ENCODE results near the gene MAX.
"Not testable (repeated sequence)": the region's sequence is repeated elsewhere in the genome, so short reads cannot be mapped to it uniquely, and the experiment has no call there.

MAX gene

DNA sequence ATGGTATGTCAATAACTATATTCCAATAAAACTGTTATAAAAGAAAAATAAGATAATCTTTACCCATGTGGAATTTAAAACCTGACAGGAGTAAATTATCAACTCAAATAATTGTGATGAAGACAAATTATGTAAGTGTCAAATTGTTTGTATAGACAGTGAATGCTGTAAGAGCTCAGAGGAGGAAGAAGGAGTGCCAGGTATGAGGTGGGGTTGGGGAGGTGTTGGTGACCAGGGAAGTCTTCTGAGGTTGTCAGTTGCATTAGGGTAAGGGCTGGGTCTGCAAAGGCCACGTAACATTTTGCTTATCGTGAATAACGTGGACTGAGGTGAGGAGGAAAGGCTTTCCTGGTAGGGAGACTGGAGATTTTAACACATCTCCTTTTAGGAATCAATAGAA is 2.5 kb upstream of the MAX start:
- DNase-seq (ENCODE audit: low read depth in 2 of 2): no peak

DNA sequence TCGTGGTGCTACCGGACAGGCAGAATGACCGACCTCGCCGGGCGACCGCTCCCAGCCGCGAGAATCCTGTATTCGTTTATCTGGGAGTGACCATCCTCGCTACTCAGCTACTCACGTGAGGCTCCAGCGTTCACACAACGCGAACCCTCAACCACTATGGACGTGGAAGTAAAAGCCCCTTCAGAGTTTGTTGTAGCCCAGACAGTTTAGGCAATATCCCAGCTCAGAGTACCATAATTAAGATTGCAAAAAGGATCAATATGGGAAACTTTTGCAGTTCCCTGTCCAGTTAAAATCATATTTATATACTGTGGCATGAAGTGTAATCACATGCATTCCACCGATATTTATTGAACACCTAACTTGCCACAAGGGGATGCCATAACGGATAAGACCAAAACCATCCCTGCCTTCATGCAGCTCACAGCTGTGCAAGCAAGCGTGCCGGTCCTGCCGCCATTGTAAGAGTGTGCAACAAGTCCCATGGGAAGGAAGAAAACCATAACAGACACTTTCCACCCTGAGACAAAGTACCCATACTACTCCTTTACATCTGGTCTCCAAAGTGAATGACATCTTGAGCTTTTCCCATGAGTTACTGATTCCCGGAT is 938 bp upstream of the MAX start:
- DNase-seq (ENCODE audit: low read depth in 2 of 2): no peak

DNA sequence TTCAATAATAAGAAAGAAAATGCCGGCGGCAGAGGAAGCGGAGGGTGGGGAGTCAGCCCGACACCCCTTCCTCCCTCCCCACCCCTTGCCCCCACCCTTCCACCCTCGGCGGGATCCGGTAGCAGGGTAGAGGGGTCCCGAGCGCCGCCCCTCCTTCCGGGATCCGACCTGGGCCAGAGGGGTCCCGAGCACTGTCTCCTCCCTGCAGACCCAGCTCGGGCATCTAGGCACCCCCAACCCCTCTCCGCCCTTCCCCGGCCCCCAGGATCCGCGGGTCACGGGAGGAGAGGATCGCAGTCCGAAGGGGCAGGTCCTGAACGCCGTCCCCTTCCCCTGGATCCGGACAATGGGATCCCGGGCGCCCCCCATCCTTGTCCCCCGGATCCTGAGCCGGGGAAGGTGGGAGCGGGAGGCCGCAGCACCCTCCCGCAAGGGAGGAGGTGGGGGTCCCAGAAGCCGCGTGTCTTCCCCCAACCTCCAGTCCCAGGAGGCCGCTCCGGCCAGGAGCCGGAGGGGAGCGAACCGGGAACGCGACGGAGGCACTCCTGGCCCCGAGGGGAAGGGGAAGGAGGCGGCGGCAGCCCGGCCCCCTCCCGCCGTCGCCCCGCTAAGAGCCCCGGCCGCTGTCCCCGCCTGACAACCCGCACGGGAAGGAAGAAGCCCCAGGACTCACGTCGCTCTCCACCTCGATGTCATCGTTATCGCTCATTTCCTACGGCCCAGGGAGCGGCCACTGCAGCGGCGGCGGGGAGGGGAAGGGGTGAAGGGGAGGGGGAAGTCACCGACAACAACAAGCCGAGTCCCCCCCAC is 481 bp downstream of the MAX start:
- DNase-seq (ENCODE audit: low read depth in 2 of 2): peak; percentile 2 to 8

DNA sequence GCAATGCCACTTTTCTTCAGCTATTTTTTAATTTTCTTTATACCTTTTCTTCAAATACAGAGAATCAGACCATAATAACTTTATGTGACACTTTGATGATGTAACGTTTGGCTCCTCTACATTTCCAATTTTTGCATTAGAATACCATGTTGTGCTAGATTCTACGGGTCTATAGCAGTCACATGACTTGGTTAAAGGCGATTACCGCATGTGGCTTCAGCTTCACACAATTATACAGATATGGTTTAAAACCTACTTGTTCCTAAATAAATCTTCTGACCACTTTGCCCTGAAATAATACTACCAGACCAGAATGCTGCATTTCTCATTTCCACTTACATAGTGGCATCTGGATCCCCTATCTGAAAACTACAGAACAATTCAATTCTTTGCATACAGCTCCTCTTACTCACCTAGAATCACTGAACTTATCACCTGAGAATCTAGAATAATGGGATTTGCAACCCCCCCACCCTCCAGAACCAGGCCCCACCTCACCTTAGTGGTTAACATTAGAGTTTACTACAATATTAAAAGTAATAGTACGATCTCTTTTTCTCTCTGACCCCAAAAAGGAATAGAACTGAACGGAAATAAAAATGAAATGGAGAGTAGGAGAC is 1.3 kb downstream of the MAX start:
- DNase-seq (ENCODE audit: low read depth in 2 of 2): no peak

DNA sequence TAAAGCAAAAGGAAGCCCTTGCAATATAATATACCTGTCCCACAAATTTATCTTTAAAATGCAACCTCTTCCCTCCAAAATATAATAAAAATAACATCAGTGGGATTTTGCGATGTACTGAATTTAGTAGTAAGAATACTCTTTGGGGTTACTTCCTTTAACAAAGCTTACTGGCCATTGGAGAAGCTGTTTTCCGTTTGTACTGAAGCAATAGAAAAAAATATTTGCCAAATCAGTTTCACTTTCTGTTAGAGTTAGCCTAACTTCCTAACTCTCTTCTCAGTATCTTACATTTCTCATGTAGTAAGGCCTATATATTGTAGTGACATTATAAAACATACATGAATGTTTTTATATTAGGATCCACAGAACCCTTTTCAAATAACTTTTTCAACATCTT is 3.7 kb downstream of the MAX start:
- no peak for DNase-seq (ENCODE audit: low read depth in 2 of 2)

DNA sequence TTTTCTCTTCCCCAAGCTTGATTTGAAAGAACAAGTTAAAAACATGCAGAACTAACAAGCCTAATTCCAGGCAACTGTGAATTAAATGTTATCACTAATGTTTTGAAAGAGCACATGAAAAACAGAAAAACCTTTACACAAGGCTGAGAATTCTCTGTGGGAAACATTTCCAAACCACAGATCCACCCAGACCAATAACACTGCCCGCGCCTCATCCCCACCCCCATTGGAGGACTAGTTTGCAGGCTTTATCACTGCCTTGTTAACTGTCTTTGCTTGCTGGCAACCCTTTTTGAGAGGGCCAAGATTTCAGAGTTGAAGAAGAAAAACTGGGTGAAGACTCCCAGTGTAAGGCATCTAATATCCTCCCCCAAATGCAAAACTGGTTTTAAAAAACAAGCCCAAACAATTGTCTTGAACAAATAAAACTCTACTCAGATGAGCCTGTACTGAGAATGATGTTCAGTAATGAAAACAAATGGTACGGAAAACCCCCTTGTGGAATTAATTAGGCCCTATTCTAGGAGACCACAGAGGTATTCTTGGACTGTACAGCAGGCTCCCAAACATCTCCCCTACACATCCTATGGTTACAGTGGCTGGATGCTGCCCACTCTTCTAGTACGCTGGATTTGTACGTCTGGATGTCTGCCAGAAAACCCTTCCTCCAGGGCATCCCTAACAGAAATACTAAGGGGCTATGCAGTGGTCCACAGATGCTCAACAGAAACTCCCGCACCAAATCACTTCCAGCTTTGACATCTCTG is 5.8 kb downstream of the MAX start:
- no peak for DNase-seq (ENCODE audit: low read depth in 2 of 2)

DNA sequence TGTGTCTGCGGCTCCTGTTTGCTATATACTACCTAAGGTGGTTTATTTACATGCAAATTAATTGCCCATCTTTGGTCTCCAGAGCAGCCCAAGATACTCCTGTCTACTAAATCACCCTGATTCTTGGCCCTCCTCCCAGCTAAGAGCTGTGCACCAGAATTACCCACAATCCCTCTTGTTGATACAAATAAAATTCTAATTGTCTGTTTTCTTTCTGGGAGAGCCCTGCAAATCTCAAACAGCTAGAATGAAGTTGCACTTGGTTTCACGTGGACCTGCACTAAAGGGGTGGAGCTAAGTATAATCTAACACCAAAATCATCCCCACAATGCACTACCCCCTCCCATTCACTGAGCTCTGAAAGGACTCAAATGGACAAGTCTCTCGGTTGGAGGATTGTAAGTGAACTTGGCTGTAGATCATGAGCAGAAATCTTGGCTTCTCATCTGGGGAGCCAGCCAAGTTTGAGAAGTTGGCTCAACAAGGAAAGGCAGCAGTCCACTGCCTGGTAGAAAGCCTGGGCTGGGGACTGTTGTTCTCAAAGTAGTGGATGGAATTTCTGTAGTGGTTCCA is 6.6 kb downstream of the MAX start:
- DNase-seq (ENCODE audit: low read depth in 2 of 2): no peak

DNA sequence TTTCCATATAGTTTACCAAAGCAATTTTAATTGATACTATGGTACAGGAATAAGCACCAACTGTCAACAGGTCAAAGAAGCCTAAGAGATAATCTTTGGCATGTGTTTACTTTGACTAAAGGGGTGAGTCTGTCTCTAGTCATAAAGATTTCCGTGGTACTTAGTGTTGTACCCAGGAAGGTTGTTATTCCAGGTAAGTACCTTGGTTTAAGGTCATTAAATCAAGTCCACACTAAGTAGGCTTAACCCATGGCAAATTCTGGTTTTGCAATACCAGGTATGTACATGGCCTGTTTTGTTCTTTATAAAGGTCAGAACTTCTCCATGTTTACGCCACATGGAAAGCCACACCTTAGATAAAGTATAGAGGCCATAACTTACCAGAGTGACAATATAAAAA is 10.0 kb downstream of the MAX start:
- DNase-seq (ENCODE audit: low read depth in 2 of 2): no peak

DNA sequence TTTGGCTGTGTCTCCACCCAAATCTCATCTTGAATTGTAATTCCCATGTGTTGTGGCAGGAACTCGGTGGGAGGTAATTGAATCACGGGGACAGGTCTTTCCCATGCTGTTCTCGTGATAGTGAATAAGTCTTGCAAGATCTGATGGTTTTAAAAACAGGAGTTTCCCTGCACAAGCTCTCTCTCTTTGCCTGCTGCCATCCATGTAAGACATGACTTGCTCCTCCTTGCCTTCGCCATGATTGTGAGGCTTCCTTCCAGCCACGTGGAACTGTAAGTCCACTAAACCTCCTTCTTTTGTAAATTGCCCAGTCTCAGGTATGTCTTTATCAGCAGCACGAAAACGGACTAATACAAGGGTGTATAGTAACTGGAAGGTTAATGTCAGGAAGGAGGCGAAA is 14.5 kb downstream of the MAX start:
- not testable (repeated sequence) for DNase-seq (ENCODE audit: low read depth in 2 of 2)

DNA sequence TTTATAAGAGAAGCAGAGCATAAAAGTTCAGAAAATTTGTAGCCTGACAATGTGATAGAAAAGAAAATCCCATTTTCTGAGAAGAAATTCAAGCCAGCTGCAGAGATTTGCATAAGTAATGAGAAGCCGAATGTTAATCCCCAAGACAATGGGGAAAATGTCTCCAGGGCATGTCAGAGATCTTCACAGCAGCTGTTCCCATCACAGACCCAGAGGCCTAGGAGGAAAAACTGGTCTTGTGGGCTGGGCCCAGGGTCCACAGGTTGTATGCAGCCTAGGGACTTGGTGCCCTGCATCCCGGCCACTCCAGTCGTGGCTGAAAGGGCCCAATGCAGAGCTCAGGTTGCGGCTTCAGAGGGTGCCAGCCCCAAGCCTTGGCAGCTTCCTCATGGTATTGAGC is 15.6 kb downstream of the MAX start:
- DNase-seq (ENCODE audit: low read depth in 2 of 2): not testable (repeated sequence)

DNA sequence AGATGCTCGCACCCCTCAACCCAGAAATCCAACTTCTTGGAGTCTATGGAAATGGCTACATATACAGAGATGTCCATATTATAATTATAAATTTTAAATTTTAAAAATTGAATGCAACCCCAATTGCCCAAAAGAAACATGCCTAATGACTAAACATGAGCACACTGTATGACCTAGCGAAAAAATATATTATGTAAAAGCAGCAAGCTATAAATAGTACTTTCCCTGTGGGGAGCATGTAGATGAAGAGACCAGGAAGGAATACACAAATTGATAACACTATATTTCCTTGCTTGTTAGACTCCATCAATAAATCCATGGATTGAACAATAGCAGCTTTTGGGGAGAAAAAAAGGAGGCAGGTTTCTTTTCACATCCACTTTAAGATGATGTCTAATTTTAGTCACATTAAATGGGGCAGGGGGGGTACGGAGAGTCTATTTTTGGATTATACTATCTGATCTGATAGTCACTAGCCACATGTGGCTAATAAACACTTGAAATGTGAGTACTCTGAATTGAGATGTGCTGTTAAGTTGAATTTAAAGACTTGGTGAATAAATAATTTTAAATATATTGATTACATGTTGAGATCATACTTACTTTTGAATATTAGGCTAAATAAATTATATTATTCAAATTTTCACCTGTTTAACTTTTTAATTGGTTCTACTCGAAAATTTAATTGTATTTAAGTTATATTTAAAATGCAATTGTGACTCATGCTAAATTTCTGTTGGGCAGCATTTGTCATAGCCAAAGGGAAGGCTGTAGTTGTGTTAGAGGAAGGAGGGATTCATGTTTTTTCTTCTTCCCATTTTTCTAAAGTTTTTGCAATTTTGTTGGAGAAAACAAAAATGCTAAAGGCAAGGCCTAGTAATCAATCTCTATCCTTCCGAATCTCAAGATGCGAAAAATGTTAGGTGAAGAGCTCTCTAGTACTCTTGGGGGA is 17.5 kb downstream of the MAX start:
- no peak for DNase-seq (ENCODE audit: low read depth in 2 of 2)

DNA sequence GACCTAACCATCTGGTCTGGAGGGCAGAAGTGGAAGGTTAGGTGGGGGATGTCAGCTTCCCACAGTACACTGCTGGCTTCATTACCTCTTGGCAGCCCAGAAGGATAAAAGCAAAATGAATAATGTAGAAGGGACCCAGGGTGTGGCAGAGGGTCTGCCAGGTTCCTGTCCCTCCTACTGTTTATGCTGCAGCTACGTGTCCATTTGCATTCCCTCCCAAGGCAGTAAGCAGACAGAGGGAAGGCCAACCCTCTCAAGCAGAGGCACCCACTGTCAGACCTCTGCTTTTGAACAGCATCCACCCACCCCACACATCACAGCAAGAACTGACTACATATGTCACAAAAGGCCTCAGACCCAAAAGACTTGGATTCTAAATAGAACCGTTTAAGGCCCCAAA is 19.4 kb downstream of the MAX start:
- DNase-seq (ENCODE audit: low read depth in 2 of 2): no peak

DNA sequence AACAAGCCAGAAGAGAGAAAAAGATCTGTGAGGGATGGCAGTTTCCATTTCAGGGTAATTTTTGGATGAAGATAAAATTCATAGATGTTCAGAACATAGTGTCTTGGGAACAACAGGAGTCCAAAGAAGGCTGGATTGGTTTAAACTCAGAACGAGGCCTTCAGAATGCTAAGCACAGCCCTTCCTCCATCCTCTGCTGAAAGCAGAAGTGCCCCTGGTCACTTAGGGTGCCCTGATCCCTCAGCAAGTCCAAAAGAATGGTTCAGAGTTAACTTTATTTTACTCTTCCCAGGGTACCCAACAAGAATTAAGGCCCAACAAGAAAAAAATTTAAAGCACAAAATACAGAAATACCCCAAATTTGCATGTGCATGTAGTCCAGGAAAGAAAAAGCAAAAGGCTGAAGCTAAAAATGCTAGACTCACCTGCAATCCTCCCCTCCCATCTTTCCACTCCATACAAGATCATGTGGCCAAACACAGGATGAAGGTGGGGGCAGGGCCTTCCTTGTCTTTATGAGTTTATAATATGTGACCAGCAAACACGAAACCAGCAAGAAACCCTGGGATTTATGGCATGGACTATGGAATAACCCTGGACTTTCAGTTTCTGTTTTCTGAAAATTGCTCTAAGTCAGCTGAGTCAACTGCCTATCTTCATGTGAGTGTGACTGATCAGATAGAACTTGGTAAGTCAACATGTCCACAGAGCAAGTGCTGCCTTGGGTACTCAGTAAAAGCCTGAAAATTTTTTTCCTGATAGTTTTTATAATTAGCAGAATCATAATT is 21.2 kb downstream of the MAX start:
- no peak for DNase-seq (ENCODE audit: low read depth in 2 of 2)

DNA sequence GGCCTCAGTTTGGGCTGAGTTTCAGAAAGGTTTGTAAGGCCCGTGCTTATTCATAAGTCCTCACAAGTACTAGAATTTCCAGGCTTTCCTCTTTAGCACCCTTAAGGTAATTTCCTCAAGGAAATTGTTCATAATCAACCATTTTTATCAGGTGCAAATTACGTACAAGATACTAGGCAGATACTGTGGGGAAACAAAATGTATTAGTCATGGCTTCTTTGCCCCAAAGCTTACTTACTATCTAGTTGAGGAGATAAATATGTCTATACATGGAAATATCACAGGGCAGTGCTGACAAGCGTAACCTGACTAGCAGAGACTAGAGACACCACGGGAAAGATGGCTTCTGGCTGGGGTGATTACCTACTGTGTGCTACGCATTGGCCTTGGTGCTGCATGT is 22.5 kb downstream of the MAX start:
- no peak for DNase-seq (ENCODE audit: low read depth in 2 of 2)

DNA sequence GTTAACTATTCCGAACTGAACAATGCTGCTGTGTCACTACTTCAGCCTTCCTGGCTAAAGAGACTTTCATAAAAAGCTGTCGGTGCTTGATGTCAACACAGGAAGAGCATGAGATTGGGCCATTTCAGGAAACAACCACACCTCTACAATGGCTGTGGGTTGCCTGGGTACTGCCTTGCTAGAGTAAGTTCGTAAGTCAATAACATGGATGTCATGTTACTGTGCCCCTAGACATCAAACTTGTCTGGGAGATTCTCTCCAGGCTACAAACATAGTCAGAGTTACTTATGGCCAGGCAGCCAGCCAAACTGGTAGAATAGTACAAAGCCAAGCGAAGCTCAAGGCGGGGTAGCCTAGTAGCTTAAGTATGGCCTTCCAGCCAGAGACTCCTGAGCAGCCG is 23.1 kb downstream of the MAX start:
- DNase-seq (ENCODE audit: low read depth in 2 of 2): no peak

DNA sequence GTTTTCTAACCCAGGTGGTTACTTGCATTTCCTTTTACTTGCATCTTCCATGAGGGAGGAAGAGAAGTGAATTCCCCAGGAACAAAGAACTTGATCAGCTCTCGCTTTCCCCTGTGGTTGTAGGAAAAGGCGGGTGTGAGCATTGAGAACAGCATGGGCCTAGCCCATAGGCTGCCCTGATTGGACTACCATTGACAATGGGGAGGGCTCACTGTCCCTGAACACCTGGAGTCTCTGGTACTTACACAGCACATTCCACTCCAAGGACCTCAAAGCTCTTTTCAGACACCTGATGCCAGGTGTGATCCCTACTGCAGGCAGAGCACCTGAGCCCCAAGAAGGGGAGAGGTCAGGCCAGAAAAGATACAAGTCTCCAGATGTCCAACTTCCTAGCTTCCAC is 25.0 kb downstream of the MAX start:
- no peak for DNase-seq (ENCODE audit: low read depth in 2 of 2)

DNA sequence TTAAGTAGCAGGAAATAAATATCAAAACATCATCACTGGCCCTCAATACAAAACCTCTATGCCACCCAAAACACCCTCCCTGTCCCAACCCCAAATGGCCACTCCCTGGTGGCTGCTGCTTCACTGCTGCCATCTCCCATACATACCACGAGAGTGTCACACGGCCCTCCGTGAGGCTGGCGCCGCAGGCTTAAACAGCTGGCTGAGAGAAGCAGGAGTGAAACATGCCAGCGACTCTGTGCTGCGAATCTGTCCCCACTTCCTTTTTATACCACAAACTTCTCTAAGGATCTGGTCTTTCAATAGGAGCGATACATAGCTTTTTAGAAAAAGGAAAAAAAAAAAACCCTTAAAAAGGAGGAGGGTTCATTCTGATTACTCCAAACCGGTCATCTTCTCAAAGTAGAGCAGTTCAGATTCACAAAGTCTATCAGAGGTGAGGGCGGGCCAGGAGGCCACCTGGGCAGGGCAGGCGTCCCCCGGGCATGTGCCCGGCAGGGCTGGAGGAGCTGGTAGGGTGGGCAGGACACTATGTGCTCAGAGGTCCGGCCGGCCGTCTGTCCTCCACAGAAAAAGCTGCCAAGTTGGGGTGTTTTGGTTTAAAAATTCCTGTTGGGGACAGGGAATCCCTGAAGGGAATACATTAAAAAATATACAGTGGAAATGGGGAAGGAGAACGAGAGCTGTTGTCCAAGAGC is 26.5 kb downstream of the MAX start:
- no peak for DNase-seq (ENCODE audit: low read depth in 2 of 2)

DNA sequence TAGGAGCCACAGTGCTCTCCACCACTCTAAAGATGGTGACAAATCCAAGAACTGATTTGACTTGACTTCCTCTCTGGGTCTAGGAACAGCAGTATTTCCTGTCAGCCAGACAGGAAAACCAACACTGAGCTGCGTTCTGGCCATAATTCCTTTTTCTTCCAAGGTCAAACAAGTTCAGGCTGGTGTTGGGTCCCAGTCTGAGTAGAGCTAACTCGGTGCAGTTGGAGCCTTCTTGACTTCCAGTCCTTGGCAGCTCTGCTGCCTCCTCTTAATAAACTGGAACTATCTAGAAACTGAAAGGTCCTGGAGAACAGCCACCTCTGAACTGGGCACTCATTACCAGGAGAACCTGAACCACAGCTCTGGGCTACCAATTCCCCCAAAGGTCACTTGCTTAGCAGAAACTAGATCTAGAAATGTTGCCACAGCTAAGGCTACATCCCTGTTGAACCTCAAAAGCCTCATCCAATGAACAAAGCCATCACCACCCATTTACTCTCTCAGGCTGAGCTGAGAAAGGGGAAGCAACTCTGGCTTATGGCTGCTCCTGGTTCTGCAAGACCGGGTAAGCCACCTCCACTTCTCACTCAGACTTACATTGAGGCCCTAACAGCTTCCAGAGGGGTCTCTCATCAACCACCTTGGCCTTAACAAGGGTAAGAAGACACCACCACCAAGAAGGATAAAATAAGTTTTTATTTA is 27.7 kb downstream of the MAX start:
- no peak for DNase-seq (ENCODE audit: low read depth in 2 of 2)
